Kidney epithelial cell (primary cell): Measurements from ENCODE around the gene POTEB2. TPM values are rescaled to one million over a fixed set of nuclear protein-coding genes. Genes with fewer than 3 reads are reported as not detected.
"Not testable (repeated sequence)": the region's sequence is repeated elsewhere in the genome, so short reads cannot be mapped to it uniquely, and the experiment has no call there.

ENCODE experiments used
- DNase-seq: peaks from one replicate; pipeline ENCODE4 v3.0.0-alpha.2; 2010; ENCODE audit warnings: low read depth
- H3K27me3 ChIP-seq: 2 replicates; pipeline ENCODE4 v1.6.0; 2011; ENCODE audit warnings: low read length; ENCODE audit not compliant: control insufficient read depth, insufficient read depth
- H3K36me3 ChIP-seq: 2 replicates; pipeline ENCODE4 v1.5.1; 2011; ENCODE audit warnings: low read length; ENCODE audit not compliant: control insufficient read depth, insufficient read depth
- H3K4me3 ChIP-seq: 2 replicates; pipeline ENCODE4 v1.5.1; 2011; ENCODE audit warnings: low read depth, mild to moderate bottlenecking, control low read depth, low read length
- total RNA-seq: library from RNA; depleted of rRNA; stranded (reverse); fragments of >200 nt; gene quantifications from 2 replicates; pipeline ENCODE4 v1.2.3, GENCODE V29; 2015

POTEB2 gene
- not detected in 2 replicates for total RNA-seq

DNA sequence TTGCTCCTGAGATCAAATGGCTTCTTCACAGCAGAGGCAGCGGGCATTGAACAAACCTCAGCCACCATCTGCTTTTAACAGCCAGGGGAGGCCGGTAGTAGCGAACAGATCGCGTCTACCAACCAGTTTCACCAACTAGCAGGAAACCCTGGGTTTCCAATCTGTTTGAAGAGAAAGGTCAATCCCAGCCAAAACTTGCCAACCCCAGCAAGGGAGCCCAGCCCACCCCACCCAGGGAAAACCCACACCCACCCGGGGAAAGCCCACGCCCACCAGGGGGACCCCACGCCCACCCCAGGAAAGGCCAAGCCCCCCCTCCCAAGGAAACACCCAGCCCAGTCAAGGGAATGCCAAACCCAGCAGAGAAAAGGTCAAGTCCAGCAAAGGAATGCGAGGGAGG, at the start of gene POTEB2:
TSS of gene POTEB2 (minus strand) at position 101 of the 400 bp plus-strand sequence. CDS start at position 68, 33 bp downstream.
- not testable (repeated sequence) for H3K36me3 ChIP-seq, DNase-seq, H3K4me3 ChIP-seq, H3K27me3 ChIP-seq

DNA sequence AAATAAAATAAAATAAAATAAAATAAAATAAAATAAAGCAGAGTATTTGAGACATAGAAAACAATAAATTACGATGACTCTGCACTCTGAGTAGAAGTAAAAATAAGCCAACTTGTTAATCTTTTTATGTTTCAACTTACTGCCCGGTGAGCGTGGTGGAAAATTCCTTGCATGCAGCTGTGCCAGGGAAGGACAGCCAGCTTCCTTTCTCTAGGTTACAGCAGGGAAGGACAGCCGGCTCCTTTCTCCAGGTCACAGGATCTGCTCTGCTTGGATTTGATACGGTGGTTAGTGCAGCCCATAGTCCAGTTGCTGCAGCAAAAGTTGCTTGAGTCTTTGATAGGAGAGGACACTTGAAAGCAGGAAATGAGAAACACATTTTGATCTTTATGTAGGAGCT, 13.8 kb upstream of the POTEB2 start:
- H3K4me3 ChIP-seq, DNase-seq, H3K27me3 ChIP-seq: not testable (repeated sequence)

DNA sequence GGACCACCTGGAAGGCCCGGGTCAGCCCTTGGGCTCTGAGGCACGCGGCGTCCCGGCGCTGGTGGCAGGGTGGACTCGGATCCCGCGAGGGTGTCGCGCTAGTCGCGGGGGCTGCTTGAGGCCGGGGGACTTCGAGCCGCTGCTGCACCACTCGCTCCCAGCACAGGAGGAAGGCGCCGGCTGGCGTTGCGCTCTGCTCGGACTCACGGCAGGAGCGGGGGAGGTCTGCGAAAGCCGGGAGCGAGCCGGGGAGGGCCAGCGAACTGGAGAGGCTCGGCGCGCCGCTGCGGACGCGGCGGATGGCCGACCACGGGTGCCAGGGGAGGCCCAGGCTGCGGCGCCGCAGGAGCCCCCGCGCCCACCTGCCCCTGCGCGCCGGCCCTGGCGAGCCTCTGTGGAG, 12.3 kb upstream of the POTEB2 start:
- not testable (repeated sequence) for DNase-seq, H3K4me3 ChIP-seq, H3K36me3 ChIP-seq, H3K27me3 ChIP-seq

More for the DNA sequence above, 13.8 kb upstream of the POTEB2 start:
- not testable (repeated sequence) for H3K36me3 ChIP-seq

DNA sequence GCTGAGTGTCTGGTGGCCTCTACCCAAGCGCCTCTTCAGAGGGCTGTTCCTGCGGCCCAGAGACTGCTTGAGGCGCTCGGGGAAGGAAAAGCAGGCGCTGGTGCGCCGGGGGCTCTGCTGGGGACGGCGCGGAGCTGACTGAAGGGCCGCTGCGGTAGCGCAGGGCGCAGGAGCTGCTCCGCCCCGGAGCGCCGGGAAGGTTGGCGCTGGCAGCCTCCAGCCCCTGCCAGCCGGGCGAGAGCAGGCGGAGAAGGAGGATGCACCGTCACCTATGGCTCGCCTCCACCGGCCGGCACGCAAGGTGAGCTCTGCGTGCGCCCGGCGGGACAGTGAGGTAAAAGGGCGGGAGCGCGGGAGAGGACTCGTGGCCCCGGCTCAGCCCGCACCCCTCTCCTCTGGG, 11.7 kb upstream of the POTEB2 start:
- not testable (repeated sequence) for H3K36me3 ChIP-seq

More for the DNA sequence above, 11.7 kb upstream of the POTEB2 start:
- not testable (repeated sequence) for H3K4me3 ChIP-seq, H3K27me3 ChIP-seq, DNase-seq
